ENCODE data around the gene JPH3. TPM values are rescaled to one million over a fixed set of nuclear protein-coding genes. Genes with fewer than 3 reads are reported as not detected.
A peak's percentile ranks its signal among the peaks of the same experiment; 100 is the strongest.

Gene JPH3
- total and polyA plus RNA-seq, 4 experiments from 2014 or later, result 0.09 TPM; not detected in 3

GRCh38 chr16:87603684-87604633, 1.7 kb downstream of the JPH3 start:
- peaks cover 58 to 63% of the 10 kb centered on the region in 2 donors for H3K27me3 Mint-ChIP-seq
- H3K27me3 ChIP-seq (ENCODE audit: insufficient read depth, low read length), result peaks cover 12% of the 10 kb centered on the region
- H3K4me3 Mint-ChIP-seq, result peak overlapping the region in 6 of 8 donors; percentile 13 to 57 (median 26)

GRCh38 chr16:87604634-87605111, 2.4 kb downstream of the JPH3 start:
- no peak for DNase-seq
- no peaks in the 10 kb centered on the region for H3K36me3 Mint-ChIP-seq
- H3K4me3 ChIP-seq (ENCODE audit: low read length in 2 of 2), result no peak overlapping the region
- H3K9me3 ChIP-seq (ENCODE audit: control insufficient read depth in 1 of 2, low read length in 2 of 2), result no peaks in the 10 kb centered on the region
- H3K27me3 ChIP-seq (ENCODE audit: insufficient read depth, low read length), result peaks cover 9% of the 10 kb centered on the region
- H3K27ac Mint-ChIP-seq, result no peak overlapping the region
- ChIA-PET CTCF (ENCODE audit: partially characterized antibody) (no interaction called here), POLR2A (ENCODE audit: partially characterized antibody) (no interaction called here)
- peaks cover 3 to 19% (median 8%) of the 10 kb centered on the region in 4 donors for H3K4me1 Mint-ChIP-seq
- no peaks in the 10 kb centered on the region for H3K36me3 ChIP-seq (ENCODE audit: insufficient read depth, low read length)
- H3K9me3 Mint-ChIP-seq, result peaks cover 0 to 8% (median under 1%) of the 10 kb centered on the region in 8 donors
- H3K27me3 Mint-ChIP-seq, result peaks cover 52 to 57% of the 10 kb centered on the region in 2 donors
- peak overlapping the region in 2 of 8 donors; percentile 19 to 57 for H3K4me3 Mint-ChIP-seq
- H3K27ac ChIP-seq (ENCODE audit: low read depth, low read length), result no peak overlapping the region
- intact Hi-C loops (cut with micrococcal nuclease), result no loop called here
- H3K4me1 ChIP-seq (ENCODE audit: insufficient read depth, low read length), result no peaks in the 10 kb centered on the region

More at GRCh38 chr16:87603684-87604633, 1.7 kb downstream of the JPH3 start:
- CTCF ChIA-PET (ENCODE audit: partially characterized antibody), result no interaction called here
- POLR2A ChIA-PET (ENCODE audit: partially characterized antibody), result no interaction called here
- peaks cover 3 to 19% (median 8%) of the 10 kb centered on the region in 4 donors for H3K4me1 Mint-ChIP-seq
- H3K9me3 Mint-ChIP-seq, result peaks cover 0 to 15% (median 5%) of the 10 kb centered on the region in 8 donors
- DNase-seq, result no peak
- intact Hi-C loops (cut with micrococcal nuclease), result no loop called here
- H3K27ac Mint-ChIP-seq, result no peak overlapping the region
- Histone ChIP-seq H3K36me3 (ENCODE audit: insufficient read depth, low read length) (no peaks in the 10 kb centered on the region), H3K4me1 (ENCODE audit: insufficient read depth, low read length) (no peaks in the 10 kb centered on the region), H3K4me3 (ENCODE audit: low read length in 2 of 2) (no peak overlapping the region), H3K27ac (ENCODE audit: low read depth, low read length) (no peak overlapping the region), H3K9me3 (ENCODE audit: control insufficient read depth in 1 of 2, low read length in 2 of 2) (no peaks in the 10 kb centered on the region)
- H3K36me3 Mint-ChIP-seq, result no peaks in the 10 kb centered on the region

- no peak for DNase-seq
- Histone ChIP-seq H3K4me1 (ENCODE audit: insufficient read depth, low read length) (no peaks in the 10 kb centered on the region), H3K9me3 (ENCODE audit: control insufficient read depth in 1 of 2, low read length in 2 of 2) (no peaks in the 10 kb centered on the region), H3K27ac (ENCODE audit: low read depth, low read length) (no peak overlapping the region), H3K36me3 (ENCODE audit: insufficient read depth, low read length) (no peaks in the 10 kb centered on the region), H3K4me3 (ENCODE audit: low read length in 2 of 2) (no peak overlapping the region), H3K27me3 (ENCODE audit: insufficient read depth, low read length) (peaks cover 7% of the 10 kb centered on the region)
- peaks cover 0 to 8% (median 0%) of the 10 kb centered on the region in 8 donors for H3K9me3 Mint-ChIP-seq
- intact Hi-C loops (cut with micrococcal nuclease), result no loop called here
- H3K36me3 Mint-ChIP-seq, result no peaks in the 10 kb centered on the region
- H3K4me1 Mint-ChIP-seq, result peaks cover 3 to 11% (median 8%) of the 10 kb centered on the region in 4 donors
- peaks cover 41 to 42% of the 10 kb centered on the region in 2 donors for H3K27me3 Mint-ChIP-seq
- CTCF ChIA-PET (ENCODE audit: partially characterized antibody), result no interaction called here
- no peak overlapping the region for H3K4me3 Mint-ChIP-seq
- no peak overlapping the region for H3K27ac Mint-ChIP-seq
- POLR2A ChIA-PET (ENCODE audit: partially characterized antibody), result no interaction called here
Observed at GRCh38 chr16:87607223-87607622, 4.9 kb downstream of the JPH3 start.

- H3K36me3 Mint-ChIP-seq, result no peaks in the 10 kb centered on the region
- H3K9me3 Mint-ChIP-seq, result peaks cover 0 to 8% (median 0%) of the 10 kb centered on the region in 8 donors
- DNase-seq, result no peak
- Histone ChIP-seq H3K27ac (ENCODE audit: low read depth, low read length) (no peak overlapping the region), H3K27me3 (ENCODE audit: insufficient read depth, low read length) (peaks cover 6% of the 10 kb centered on the region), H3K36me3 (ENCODE audit: insufficient read depth, low read length) (no peaks in the 10 kb centered on the region), H3K9me3 (ENCODE audit: control insufficient read depth in 1 of 2, low read length in 2 of 2) (no peaks in the 10 kb centered on the region), H3K4me3 (ENCODE audit: low read length in 2 of 2) (no peak overlapping the region), H3K4me1 (ENCODE audit: insufficient read depth, low read length) (no peaks in the 10 kb centered on the region)
- CTCF ChIA-PET (ENCODE audit: partially characterized antibody), result interaction anchor here (1.6 kb wide), 1 partner anchor 28 kb away, joined by 3 read pairs; no protein-coding TSS in a partner anchor
- intact Hi-C loops (cut with micrococcal nuclease), result no loop called here
- H3K27me3 Mint-ChIP-seq, result peaks cover 41 to 42% of the 10 kb centered on the region in 2 donors
- no peak overlapping the region for H3K4me3 Mint-ChIP-seq
- peaks cover 3 to 11% (median 8%) of the 10 kb centered on the region in 4 donors for H3K4me1 Mint-ChIP-seq
- no peak overlapping the region for H3K27ac Mint-ChIP-seq
- POLR2A ChIA-PET (ENCODE audit: partially characterized antibody), result no interaction called here
Observed at GRCh38 chr16:87607871-87608270, 5.6 kb downstream of the JPH3 start.

DNA sequence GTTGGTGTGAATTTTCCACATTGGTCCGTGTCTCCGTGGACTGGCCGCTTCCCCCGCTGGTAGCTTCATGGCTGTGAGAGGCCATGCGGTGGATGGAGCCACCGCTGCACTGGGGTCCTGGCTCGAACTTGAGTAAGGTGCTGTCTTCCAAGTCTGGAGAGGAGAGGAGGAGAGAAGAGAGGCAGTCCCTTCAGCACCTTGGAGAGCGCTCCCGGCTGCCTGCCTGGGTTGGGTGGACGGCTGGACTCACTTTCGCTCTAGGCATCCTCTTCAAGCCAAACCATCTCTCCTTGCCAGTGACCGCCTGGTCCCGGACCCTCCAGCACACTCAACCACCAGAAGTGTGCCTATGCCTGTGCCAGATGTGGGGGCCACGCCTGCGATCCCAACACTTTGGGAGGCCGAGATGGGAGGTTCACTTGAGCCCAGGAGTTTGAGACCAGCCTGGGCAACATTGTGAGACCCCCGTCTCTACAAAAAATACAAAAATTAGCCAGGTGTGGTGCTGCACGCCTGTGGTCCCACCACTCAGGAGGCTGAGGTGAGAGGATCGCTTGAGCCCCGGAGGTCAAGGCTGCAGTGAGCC, 6.2 kb downstream of the JPH3 start:
- H3K27me3 ChIP-seq (ENCODE audit: insufficient read depth, low read length), result peaks cover 4% of the 10 kb centered on the region
- peaks cover 0 to 8% (median 0%) of the 10 kb centered on the region in 8 donors for H3K9me3 Mint-ChIP-seq
- no peaks in the 10 kb centered on the region for H3K36me3 ChIP-seq (ENCODE audit: insufficient read depth, low read length)
- H3K27ac Mint-ChIP-seq, result no peak overlapping the region
- peaks cover 0 to 5% (median 4%) of the 10 kb centered on the region in 4 donors for H3K4me1 Mint-ChIP-seq
- ChIA-PET POLR2A (ENCODE audit: partially characterized antibody) (no interaction called here), CTCF (ENCODE audit: partially characterized antibody) (interaction anchor here (1.6 kb wide), 1 partner anchor 28 kb away, joined by 3 read pairs; no protein-coding TSS in a partner anchor)
- intact Hi-C loops (cut with micrococcal nuclease), result no loop called here
- H3K9me3 ChIP-seq (ENCODE audit: control insufficient read depth in 1 of 2, low read length in 2 of 2), result no peaks in the 10 kb centered on the region
- peak in 4 of 5 donors; percentile 24 to 31 (median 28) for DNase-seq
- H3K4me1 ChIP-seq (ENCODE audit: insufficient read depth, low read length), result no peaks in the 10 kb centered on the region
- no peak overlapping the region for H3K4me3 ChIP-seq (ENCODE audit: low read length in 2 of 2)
- H3K27me3 Mint-ChIP-seq, result peaks cover 37 to 39% of the 10 kb centered on the region in 2 donors
- H3K4me3 Mint-ChIP-seq, result no peak overlapping the region
- no peak overlapping the region for H3K27ac ChIP-seq (ENCODE audit: low read depth, low read length)
- H3K36me3 Mint-ChIP-seq, result no peaks in the 10 kb centered on the region

DNA sequence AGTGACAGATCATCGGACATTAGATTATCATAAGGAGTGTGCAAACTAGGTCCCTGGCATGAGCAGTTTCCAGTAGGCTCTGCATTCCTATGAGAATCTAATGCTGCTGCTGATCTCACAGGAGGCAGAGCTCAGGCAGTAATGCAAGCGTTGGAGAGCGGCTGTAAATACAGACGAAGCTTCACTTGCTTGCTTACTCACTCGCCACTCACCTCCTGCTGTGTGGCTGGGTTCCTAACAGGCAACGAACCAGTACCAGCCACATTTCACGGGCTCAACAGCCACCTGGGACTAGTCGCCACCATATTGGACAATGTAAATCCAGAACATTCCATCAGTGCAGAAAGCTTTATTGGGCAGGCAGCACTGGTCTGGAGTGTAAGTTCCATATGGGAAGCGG, 7.7 kb downstream of the JPH3 start:
- H3K27ac ChIP-seq (ENCODE audit: low read depth, low read length), result no peak overlapping the region
- Mint-ChIP-seq H3K9me3 (peaks cover 0 to 8% (median 0%) of the 10 kb centered on the region in 8 donors), H3K27ac (no peak overlapping the region), H3K27me3 (peaks cover 26 to 29% of the 10 kb centered on the region in 2 donors), H3K36me3 (no peaks in the 10 kb centered on the region), H3K4me1 (peaks cover 0 to 3% (median 0%) of the 10 kb centered on the region in 4 donors), H3K4me3 (no peak overlapping the region)
- no peaks in the 10 kb centered on the region for H3K4me1 ChIP-seq (ENCODE audit: insufficient read depth, low read length)
- ChIA-PET POLR2A (ENCODE audit: partially characterized antibody) (no interaction called here), CTCF (ENCODE audit: partially characterized antibody) (no interaction called here)
- H3K9me3 ChIP-seq (ENCODE audit: control insufficient read depth in 1 of 2, low read length in 2 of 2), result no peaks in the 10 kb centered on the region
- H3K36me3 ChIP-seq (ENCODE audit: insufficient read depth, low read length), result no peaks in the 10 kb centered on the region
- no peak for DNase-seq
- intact Hi-C loops (cut with micrococcal nuclease), result no loop called here
- no peak overlapping the region for H3K4me3 ChIP-seq (ENCODE audit: low read length in 2 of 2)
- no peaks in the 10 kb centered on the region for H3K27me3 ChIP-seq (ENCODE audit: insufficient read depth, low read length)

GRCh38 chr16:87611456-87611855, 9.1 kb downstream of the JPH3 start:
- POLR2A ChIA-PET (ENCODE audit: partially characterized antibody), result no interaction called here
- intact Hi-C loops (cut with micrococcal nuclease), result no loop called here

More at GRCh38 chr16:87611456-87611855, 9.1 kb downstream of the JPH3 start:
- CTCF ChIA-PET (ENCODE audit: partially characterized antibody), result no interaction called here
- no peaks in the 10 kb centered on the region for H3K36me3 ChIP-seq (ENCODE audit: insufficient read depth, low read length)
- DNase-seq, result no peak
- no peaks in the 10 kb centered on the region for H3K9me3 ChIP-seq (ENCODE audit: control insufficient read depth in 1 of 2, low read length in 2 of 2)
- Mint-ChIP-seq H3K27ac (no peak overlapping the region), H3K36me3 (no peaks in the 10 kb centered on the region), H3K4me3 (no peak overlapping the region), H3K27me3 (peaks cover 19 to 21% of the 10 kb centered on the region in 2 donors), H3K9me3 (peaks cover 0 to 8% (median 0%) of the 10 kb centered on the region in 8 donors), H3K4me1 (peaks cover 0 to 3% (median 0%) of the 10 kb centered on the region in 4 donors)
- no peaks in the 10 kb centered on the region for H3K27me3 ChIP-seq (ENCODE audit: insufficient read depth, low read length)
- no peaks in the 10 kb centered on the region for H3K4me1 ChIP-seq (ENCODE audit: insufficient read depth, low read length)
- no peak overlapping the region for H3K27ac ChIP-seq (ENCODE audit: low read depth, low read length)
- H3K4me3 ChIP-seq (ENCODE audit: low read length in 2 of 2), result no peak overlapping the region
